ENCODE measurements around the gene UHRF2.
"Not testable (repeated sequence)": the region's sequence is repeated elsewhere in the genome, so short reads cannot be mapped to it uniquely, and the experiment has no call there.

UHRF2 gene

GRCh38 chr9:6424940-6425339 is 11.9 kb downstream of the UHRF2 start:
- in situ Hi-C loops (cut with HindIII; ENCODE audit: low sequenced_read_pairs) = no loop called here

GRCh38 chr9:6426117-6426516 is 13.1 kb downstream of the UHRF2 start:
- in situ Hi-C loops (cut with HindIII; ENCODE audit: low sequenced_read_pairs) = no loop called here

DNA sequence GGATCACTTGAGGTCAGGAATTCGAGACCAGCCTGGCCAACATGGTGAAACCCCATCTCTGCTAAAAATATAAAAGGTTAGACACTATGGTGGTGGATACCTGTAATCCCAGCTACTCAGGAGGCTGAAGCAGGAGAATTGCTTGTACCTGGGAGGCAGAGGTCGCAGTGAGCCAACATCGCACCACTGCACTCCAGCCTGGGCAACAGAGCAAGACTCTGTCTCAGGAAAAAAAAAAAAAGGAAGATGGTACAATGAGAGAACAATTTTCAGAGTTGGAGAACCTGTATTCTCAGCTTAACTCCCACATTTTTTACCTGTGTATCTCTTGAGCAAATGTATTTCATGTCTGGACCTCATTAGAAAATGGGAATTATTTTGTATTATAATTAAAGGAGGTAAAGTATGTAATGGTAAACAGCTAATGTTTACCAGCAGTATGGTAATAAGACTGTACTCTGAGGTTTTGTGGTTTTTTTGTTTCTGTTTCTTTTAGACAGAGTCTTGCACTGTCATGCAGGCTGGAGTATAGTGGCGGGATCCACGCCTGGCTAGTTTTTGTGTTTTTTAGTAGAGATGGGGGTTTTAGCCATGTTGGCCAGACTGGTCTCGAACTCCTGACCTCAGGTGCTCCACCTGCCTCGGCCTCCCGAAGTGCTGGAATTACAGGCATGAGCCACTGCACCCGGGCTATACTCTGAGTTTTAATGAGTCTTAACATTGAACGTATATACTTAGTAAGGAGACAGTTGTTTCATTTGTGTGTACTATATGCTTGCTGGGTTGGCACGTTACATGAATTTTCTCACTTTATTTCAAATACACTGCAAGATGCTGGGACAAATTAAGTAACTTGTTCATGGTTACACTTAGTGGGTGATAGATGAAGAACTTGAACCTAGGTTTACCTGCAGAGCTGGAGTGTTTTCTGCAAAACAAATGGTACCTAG is 16.2 kb downstream of the UHRF2 start:
- in situ Hi-C loops (cut with HindIII; ENCODE audit: low sequenced_read_pairs) = no loop called here

DNA sequence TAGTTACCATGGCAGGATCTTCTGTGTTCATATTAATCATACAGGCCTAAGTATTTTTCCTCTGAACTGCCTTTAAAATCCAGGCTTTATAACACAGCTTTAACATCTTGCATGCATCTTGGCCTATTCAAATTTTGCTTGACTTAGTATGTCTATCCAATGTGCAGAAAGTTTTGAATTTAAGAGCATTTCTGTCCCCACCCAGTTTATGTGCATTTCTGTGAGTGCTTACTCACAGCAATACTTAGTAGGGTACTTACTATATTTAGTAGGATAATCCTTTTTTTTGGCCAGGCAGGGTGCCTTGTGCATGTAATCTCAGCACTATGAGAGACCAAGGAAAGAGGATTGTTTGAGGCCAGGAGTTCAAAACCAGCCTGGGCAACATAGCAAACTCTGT is 18.0 kb downstream of the UHRF2 start:
- in situ Hi-C loops (cut with HindIII; ENCODE audit: low sequenced_read_pairs) = loop anchor here (10.0 kb wide), 1 partner anchor 334 kb away; no protein-coding TSS in a partner anchor

GRCh38 chr9:6433410-6433809 is 20.4 kb downstream of the UHRF2 start:
- in situ Hi-C loops (cut with HindIII; ENCODE audit: low sequenced_read_pairs) = loop anchor here (10.0 kb wide), 1 partner anchor 331 kb away; no protein-coding TSS in a partner anchor

DNA sequence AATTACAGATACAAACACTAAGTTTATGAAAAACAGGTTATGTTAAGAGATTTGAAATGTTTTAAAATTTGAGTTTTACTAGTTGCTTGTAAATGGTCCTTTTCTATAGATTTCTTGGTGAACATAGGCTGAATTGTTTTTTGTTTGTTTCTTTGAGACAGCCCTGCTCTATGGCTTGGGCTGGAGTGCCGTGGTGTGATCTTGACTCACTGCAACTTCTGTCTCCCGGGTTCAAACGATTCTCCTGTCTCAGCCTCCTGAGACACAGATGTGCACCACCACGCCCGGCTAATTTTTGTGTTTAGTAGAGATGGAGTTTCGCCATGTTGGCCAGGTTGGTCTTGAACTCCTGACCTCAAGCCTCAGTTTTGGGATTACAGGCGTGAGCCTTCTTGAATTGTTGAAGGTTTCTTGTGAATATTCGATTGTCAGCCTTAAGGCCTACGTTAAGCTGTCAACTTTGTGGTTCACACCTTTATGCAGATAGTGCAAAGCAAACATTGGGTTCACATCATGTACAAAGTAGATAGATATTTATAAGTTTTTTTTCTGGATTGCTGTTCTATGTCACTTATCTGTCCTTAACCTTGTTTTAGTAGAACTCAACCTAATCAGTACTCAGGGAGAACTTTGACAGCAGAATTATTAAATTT is 26.2 kb downstream of the UHRF2 start:
- in situ Hi-C loops (cut with HindIII; ENCODE audit: low sequenced_read_pairs) = loop anchor here (10.0 kb wide), 1 partner anchor 326 kb away; no protein-coding TSS in a partner anchor

DNA sequence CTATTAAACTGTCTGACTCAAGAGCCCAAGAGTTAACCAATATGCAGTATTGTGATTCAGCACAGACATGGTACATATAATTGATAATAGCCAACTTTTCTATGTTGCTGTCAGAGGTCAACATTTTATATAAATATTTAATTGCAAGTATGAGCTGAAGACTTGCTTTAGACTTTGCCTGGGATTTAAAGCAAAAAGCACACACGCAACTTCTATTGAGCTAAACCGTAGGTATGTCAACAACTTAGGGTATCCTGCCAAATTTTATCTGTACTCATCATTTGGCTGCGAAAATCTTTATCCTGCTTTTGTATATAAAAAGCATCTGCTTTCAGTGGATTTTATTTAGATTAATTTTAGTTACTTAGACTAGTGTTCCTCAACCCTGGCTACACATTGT is 27.4 kb downstream of the UHRF2 start:
- in situ Hi-C loops (cut with HindIII; ENCODE audit: low sequenced_read_pairs) = no loop called here

DNA sequence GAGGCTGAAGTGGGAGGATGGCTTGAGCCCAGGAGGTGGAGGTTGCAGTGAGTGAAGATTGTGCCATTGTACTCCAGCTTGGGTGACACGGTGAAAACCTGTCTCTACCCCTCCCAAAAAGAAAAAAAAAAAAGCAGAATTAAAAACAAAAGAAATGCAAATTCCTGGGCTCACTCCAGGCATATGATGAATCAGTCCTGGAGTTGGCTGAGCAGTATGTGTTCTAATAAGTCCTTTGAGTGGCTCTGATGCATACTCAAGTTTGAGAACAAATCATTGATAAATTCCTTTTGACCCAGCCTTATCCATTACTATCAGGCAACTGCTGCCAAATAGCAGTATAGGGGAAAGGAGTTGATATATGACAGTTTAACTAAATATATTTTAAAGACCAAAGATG is 28.3 kb downstream of the UHRF2 start:
- in situ Hi-C loops (cut with HindIII; ENCODE audit: low sequenced_read_pairs) = no loop called here

DNA sequence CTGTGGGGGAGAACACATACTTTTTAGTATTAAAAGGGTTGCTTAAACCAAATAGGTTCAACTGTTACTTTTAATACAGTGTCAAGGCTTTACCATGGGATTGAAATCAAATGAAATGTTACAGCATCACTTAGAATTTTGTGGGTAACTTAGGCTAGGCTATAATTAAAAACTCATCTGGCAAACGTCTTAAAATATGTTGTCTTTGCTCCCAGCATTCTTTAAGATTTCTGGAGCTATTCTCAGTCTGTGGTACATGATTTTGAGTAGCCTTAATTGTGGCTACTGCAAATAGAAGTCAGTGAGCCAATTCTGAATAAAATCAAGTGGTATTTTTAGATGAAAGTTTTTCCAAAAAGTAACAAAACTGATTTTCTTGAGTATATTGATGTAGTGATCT is 30.7 kb downstream of the UHRF2 start:
- in situ Hi-C loops (cut with HindIII; ENCODE audit: low sequenced_read_pairs) = no loop called here

DNA sequence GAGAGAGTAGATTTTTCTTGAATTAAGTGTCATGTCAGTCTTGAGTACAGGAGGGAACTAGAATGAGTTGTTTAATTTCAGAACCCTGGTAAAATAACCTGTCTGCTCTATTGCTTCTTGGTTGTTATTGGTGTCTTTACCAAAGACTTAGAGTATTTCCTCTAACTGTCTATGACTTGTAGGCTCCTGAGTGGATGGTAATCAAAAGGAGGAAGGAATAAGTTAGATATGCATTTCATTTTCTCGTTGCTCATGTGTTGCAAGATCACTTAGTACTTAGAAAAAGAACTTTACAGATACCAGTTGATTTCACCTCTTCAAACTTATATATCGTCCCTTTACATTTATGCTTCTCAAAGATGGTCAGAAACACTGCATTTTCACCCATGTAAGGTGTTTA is 31.1 kb downstream of the UHRF2 start:
- in situ Hi-C loops (cut with HindIII; ENCODE audit: low sequenced_read_pairs) = no loop called here

- in situ Hi-C loops (cut with HindIII; ENCODE audit: low sequenced_read_pairs) = no loop called here
These were observed 36.1 kb downstream of the UHRF2 start for GRCh38 chr9:6449086-6449485.

- in situ Hi-C loops (cut with HindIII; ENCODE audit: low sequenced_read_pairs) = no loop called here
These were observed 36.6 kb downstream of the UHRF2 start for GRCh38 chr9:6449645-6450044.

- in situ Hi-C loops (cut with HindIII; ENCODE audit: low sequenced_read_pairs) = no loop called here
These were observed 37.8 kb downstream of the UHRF2 start for GRCh38 chr9:6450641-6451375.

- in situ Hi-C loops (cut with HindIII; ENCODE audit: low sequenced_read_pairs) = not testable (repeated sequence)
These were observed 42.3 kb downstream of the UHRF2 start for GRCh38 chr9:6455292-6455691.

GRCh38 chr9:6458704-6459103 is 45.7 kb downstream of the UHRF2 start:
- in situ Hi-C loops (cut with HindIII; ENCODE audit: low sequenced_read_pairs) = not testable (repeated sequence)

DNA sequence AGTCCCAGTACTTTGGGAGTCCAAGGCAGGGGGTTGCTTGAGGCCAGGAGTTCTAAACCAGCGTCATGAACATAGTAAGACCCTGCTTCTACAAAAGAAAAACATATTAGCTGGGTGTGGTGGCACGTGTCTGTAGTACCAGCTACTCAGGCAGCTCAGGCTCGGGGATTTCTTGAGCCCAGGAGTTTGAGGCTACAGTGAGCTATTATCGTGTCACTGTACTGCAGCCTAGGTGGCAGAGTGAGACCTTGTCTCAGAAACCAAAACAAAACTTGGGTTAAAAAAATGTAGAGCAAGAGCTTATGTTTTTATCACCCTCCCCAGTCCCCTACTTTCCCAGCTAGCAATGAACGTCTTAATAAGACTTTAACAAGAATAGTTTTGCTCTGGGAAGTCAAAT is 46.7 kb downstream of the UHRF2 start:
- in situ Hi-C loops (cut with HindIII; ENCODE audit: low sequenced_read_pairs) = no loop called here

DNA sequence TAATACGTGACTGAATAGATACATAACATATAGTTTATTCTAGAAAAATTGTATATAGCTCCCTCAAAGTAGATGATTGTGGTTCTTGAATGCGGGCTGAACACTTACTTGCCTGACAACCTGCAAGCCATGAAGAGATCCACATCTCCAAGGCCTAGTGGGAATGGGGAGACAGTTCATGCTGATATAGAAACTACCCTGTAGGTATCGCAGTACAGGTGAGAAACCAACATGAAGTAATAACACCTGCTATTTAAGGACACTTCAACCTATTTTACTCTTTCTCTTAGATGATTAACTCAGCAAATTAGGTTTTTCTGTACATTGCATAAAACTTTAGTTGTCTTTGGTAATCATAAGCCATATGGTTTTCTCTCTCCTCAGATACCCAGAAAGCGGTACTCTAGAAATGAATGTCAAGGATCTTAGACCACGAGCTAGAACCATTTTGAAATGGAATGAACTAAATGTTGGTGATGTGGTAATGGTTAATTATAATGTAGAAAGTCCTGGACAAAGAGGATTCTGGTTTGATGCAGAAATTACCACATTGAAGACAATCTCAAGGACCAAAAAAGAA is 47.3 kb downstream of the UHRF2 start:
- in situ Hi-C loops (cut with HindIII; ENCODE audit: low sequenced_read_pairs) = no loop called here

DNA sequence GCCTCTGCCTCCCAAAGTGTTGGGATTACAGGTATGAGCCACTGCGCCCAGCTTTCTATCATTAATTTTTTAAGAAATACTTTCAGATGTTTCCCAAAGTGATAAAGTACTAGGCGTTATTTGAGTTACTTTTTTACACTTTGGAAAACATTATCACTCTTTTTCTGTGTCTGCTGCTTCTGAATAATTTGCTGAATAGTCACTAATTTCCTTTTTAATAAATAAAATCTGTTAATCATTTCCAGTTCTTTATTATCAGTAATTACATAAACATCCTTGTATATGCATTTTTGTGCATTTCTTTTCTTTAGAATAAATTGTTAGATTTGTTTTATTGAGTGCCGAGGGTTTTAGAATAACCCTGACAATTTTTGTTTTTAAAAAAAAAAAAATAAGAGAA is 48.6 kb downstream of the UHRF2 start:
- in situ Hi-C loops (cut with HindIII; ENCODE audit: low sequenced_read_pairs) = no loop called here

GRCh38 chr9:6467006-6467625 is 54.1 kb downstream of the UHRF2 start:
- in situ Hi-C loops (cut with HindIII; ENCODE audit: low sequenced_read_pairs) = no loop called here

GRCh38 chr9:6471231-6471850 is 58.3 kb downstream of the UHRF2 start:
- in situ Hi-C loops (cut with HindIII; ENCODE audit: low sequenced_read_pairs) = loop anchor here (5.0 kb wide), 1 partner anchor 59 kb away; the partner anchor contains the start of gene UHRF2
